Stimulated activated CD4-positive, alpha-beta T cell treated with anti-CD3 and anti-CD28 coated beads, Interleukin-1b, Interleukin-23, amount 100 ng/mL, for 24 hours (primary cell): ENCODE data around the gene ARFGAP3.

Experiments
- DNase-seq, 4 experiments: peaks; one replicate each; pipeline ENCODE4 v3.0.0-alpha.2; 2020; ENCODE audit warnings: low read depth in 4 of 4, low spot score in 1 of 4

Gene ARFGAP3, protein sequence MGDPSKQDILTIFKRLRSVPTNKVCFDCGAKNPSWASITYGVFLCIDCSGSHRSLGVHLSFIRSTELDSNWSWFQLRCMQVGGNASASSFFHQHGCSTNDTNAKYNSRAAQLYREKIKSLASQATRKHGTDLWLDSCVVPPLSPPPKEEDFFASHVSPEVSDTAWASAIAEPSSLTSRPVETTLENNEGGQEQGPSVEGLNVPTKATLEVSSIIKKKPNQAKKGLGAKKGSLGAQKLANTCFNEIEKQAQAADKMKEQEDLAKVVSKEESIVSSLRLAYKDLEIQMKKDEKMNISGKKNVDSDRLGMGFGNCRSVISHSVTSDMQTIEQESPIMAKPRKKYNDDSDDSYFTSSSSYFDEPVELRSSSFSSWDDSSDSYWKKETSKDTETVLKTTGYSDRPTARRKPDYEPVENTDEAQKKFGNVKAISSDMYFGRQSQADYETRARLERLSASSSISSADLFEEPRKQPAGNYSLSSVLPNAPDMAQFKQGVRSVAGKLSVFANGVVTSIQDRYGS

DNA sequence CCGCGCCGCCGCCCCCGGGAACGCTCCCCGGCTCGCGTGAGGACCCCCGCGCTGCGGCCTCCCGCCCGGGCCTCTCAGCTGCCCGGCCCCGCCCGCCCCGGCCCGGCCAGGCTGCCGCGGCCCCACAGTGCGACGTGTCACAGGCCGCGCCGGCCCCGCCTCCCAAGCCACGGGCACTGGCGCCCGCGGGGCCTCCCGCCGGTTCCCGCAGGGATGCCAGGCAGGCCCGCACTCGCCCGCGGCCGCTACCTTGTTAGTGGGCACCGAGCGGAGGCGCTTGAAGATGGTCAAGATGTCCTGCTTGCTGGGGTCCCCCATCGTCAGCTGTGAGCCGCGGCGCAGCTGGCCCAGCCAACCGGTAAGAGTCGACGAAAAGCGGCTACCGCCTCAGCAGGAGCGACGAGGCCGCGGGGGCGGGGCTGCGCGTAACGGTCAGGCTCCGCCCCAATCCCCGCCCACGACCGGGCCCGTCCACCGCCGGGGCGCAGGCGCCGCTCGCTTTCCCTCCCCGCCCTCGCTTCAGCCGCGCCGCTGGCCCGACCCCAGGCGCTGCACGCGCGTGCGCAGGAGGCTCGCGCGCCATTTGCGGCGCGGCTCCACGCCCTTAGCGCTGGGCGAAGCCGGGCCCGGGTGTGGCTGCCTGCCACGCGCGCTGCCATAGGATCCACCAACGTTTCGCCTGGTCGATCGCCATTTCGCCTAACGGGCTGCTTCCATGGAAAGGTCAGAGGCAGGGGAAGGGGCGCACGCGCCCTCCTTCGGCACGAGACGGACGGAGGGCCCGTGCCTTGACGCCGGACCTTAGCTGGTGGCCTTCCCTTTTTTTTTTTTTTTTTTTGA is at the start of gene ARFGAP3:
TSS of gene ARFGAP3 (minus strand) at position 409 of the 840 bp plus-strand sequence. CDS start at position 318, 91 bp downstream.
- peak; percentile 88 to 94 (median 92) for DNase-seq

DNA sequence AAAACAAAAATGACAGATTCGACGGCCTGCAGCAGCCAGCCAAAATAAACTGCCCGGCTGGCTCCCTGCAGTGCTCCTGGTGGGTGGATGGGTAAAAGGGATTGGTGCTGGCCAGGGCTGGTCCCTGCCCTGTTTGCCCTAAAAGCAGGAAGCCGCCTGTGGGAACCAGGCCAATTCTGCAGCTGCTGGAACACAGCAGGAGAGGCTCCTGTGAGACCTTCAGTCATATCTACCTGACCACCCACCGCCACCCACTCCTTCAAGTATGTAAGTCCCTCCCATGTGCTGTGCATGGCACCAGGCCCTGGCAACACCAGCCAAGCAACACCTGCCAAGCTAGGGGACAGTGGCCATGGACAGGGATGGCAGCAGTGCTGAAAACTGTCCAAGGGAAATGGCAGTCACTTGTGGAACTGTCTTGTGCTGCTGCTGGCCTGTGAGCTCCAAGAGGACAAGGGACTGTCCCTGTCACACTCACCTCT is 48.7 kb upstream of the ARFGAP3 start:
- DNase-seq: no peak

DNA sequence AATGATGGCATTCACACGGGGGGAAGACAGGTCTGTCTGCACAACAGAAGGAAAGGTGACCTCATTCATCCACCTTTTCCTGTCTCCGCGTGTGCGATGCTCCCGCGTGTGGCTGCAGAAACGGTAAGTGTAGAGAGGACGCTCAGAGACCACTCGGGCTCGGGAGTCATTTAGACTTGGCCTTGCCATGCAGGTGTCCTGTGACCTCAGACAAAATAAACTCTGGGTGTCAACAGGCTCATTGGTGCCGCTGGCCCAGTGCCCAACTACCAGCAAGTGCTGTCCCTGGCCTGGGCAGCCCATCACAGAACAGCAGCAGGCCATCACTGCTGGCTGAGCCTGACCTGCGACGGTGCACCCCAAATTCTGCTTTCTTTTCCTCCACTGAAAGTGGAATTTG is 48.1 kb upstream of the ARFGAP3 start:
- no peak for DNase-seq

DNA sequence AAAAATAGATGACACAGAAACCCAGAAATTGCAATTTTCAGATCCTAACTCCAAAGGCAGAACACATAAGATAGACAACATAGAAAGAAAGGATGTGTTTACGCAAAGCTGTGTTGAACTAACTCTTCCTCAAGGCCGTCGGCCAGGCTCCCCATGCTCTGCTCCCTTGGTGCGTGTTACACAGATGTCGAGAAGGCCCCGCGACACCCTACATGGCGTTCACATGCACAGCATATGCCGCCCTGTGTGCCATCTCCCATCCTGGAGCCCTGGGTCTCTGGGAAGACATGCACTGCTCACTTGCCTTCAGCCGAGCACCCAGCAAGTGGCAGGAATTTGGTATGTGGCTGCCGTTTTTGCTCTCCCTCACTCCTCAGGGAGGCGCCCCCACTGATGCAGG is 47.0 kb upstream of the ARFGAP3 start:
- DNase-seq: no peak

DNA sequence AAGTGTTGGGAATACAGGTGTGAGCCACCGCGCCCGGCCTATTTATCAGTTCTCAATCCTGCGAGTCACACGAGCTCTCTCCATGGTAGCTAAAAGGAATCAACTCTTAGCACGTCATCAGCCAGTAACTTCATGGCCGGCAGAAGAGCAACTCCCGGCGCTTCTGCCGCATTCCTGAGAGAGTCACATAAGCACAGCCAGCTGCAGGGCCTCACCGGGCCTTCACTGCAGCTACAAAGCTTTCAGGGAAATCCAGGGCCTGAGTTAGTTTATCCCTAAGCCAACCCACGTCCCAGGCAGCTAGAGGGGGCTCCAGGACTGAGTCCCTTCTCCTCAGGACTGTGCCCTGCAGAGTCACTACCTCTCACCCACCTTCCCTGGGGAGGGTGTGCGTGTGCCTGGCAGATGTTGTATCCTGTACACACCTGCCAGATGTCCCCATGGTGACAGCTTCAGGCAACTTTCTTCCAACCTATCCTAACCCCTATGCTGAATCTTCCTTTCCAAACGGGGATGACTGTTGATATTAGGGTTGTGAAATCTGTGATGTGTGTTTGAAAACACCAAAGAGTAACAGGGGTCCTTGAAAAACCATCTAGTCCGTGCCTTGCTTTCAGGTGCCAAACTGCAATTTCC is 45.9 kb upstream of the ARFGAP3 start:
- DNase-seq: no peak

DNA sequence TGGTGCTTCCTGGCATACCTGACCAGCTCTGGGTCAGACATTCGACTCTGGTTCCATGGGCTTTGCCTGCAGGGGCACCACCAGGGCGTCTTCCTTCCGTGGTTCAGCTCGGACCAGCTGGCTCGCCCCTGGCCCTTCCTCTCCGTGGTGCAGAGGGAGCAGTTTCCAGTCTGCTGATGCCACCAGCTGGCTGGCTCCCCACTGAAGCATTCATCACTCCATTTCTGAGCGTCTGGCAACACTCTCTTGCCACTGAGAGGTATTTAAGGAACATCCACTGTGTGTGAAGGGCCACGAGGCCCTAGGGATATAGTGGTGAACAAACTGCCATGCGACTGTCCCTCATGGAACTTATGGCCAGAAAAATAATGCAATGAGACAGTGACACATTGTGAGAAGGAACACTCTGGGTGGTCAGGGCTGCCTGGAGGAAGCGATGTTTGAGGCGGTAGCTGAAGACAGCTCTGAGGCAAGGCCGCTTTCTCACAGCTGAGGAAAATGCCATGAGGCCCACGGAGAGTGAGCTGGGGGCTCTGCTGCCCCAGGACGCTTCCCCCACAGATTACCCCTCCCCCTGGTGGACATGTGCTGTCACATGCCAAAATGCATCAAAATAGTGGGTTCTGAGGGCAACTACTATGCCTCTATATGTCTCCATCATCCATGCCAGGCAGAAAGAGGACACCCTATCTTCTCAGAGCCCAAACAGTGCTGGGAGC is 44.9 kb upstream of the ARFGAP3 start:
- no peak for DNase-seq

DNA sequence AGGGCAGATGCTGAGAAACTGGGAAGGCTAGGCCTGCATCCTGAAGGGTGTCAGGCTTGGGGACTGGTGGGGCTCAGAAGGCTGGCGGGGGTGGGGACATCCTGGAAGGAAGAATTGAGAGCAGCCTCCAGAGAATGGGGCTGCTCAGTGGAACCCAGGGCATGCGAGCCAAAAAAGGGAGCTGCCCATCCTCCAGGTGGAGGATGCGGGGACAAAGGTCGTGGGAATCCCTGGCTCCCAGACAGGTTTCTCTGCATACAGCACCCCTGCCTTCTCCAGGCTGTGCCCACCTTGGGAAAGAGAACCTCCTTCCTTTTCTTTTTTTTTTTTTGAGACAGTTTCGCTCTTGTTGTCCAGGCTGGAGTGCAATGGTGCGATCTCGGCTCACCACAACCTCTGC is 40.9 kb upstream of the ARFGAP3 start:
- no peak for DNase-seq

DNA sequence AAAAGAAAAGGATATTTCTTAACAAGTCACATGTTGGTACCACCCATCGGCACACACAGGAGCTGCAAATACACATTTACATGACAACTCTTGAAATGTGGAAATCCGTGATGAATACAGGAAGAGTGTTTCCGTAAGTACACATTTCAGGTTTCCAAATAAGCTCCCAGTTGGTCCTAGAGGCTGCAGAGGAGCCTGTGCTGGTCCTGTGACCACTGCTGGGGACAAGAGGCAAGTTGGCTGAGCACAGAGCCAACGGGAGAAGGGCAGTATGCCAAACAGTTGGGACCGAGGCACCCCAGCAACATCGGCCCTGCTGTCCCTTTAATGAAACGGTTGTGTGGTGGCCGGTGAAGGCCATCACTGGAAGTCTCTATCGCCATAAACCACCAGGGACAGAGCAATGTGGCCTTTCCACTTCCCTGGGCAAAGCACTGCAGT is 38.5 kb upstream of the ARFGAP3 start:
- DNase-seq: no peak

DNA sequence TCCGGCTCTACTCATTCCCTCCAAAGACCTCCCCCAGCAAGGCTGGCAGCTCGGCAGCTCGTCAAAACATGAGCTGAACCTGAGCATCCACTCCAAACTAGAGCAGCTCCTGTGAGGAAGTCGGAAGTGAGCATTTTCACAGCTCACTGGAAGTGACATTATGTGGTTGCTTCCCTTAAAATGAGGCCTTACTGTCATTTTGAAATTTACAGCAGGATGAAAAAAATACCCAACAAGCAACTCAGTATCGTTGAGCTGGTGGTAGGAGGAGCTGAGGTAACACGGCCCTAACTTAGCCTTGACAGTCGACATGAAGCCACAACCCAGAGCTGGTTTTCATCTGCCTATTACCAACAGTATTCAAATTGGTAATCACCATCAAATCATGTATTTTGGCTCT is 38.0 kb upstream of the ARFGAP3 start:
- no peak for DNase-seq

DNA sequence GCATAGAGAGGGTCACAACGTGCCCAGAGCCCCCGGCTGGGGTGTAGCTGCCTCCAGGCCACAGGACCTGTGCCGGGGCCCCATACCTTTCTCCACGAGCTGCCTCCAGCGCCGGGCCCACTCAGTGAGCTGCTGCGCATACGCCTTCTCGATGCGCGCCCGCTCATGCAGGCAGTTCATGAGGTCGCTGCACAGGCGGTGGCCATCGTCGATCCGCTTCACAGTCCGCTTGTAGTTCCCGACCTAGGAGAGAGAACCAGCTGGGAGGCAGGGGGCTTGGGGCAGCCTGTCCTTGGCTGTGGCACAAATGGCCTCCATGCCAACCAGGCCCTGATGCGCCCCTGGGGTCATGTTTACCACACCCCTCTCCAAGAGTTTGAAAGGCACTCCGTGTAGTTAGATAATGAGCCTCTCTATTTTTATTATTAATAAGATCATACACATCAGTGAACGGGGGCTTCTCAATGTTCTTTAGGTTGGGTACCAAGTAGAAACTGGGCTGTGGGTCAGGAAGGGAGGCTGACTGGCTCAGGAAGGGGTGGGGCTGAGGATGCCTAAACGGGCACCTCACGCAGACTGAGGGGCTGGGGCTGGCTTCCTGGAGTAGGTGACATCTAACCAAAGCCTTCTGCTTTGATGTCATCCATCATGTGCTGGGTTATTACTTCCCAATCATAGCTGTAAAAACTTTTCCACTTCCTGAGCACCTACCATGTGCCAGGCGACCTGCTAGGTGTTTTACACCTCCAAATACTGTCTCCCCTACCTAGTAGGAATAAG is 36.5 kb upstream of the ARFGAP3 start:
- DNase-seq: no peak

DNA sequence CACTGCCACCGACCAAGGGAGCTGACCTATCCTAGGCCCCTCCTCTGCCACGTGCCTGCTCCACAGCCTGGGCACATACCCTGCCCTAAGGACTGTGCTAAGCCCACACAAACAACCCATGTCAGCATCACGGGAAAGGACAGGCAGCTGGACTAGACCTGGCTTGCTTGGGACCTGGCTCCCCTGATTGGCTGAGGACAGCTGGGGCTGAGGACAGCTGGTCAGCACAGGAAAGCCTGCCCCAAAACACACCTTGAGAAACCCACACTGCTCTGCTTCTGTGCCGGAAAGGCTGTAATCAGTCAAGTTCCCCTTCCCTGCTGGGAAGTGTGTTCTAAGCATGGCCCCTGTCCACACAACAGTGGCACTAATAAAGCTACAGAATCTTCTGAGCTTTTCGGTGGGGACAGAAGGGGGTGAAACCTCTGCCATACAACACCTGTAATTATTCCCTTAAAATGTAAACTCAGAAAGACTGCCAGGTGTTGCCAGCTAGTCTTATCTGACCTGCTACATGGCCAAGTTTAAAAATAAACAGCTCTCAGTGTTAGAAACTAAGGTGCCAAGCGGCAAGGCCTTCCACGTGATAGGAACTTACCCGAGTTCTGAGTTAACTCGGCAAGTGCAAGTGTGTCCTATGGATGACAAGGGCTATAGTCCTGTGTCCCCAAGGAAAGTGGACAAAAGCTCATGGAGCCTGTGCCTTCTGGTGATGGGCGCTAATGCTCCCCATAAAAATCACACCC is 35.7 kb upstream of the ARFGAP3 start:
- no peak for DNase-seq

DNA sequence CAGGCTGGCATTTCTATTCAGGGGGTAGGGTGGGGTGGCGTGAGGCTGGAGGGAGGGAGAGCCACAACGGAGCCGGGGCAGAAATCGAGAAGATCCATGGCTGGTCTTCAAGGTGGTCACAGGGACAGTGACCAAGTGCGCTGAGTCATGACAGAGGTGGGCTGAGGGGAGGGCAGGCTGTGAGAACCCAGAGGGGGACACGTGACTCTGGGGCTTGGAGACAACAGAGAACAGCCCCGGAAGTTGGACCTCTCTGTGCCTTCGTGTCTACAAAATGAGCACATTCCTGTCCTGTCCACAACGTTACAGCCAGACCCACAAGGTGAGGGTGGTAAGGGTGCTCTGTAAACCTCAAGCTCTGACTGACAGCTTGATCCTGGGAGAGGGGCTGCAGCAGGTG is 35.1 kb upstream of the ARFGAP3 start:
- no peak for DNase-seq

DNA sequence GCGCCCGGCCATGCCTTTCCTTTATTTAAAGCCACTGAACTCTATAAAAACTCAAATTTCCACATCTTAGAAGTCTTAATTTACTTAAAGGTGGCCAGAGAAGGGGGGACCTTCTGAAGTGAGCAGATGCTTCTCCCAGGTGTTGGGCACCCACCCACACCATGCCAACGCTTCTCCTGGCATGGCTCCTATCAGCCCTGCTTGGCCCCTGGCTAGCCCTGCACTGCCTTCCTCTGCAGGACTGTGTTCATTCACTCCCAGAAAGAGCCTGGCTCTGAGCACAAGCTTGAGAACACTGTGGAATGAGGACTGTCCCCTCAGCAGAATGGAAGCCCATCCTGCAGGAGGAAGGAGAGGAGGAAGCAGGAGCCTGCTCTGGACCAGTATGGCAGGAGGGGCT is 34.6 kb upstream of the ARFGAP3 start:
- no peak for DNase-seq

DNA sequence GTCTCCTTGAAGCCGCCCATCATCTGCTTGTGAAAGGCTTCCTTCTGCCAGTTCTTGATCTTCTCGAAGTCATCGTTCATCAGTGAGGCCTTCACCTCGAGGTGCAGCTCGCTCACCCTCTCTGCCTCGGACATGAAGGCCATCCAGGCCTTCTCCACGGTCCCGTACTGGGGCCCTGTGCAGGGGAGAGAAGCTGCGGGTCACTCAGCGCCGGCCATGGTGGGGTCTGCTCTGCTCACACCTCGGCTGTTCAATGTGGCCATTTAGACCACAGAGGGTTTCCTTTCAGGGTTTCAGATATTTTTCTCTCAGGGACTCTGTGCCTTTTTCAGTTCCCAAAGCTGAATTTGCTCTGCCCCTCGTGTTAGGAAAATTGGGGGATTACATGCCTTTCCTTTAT is 33.9 kb upstream of the ARFGAP3 start:
- DNase-seq: no peak

DNA sequence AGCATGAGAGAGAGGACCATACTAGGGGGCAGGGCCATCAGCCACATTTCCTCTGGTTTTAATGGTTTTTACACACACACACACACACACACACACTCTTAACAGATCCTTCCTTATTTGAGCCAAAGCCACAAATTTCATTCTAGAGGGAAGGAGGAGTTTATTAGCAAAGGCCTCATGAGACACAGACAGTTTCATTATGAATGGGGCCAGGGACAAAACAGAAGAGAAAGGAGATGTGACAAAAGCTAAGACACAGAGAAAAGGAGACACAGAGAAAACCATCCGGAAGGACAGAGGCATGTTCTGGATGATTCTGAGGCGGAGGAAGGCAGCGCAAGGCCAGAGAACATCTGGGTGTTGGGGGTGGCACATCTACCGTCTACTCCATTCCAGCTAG is 32.2 kb upstream of the ARFGAP3 start:
- no peak for DNase-seq

DNA sequence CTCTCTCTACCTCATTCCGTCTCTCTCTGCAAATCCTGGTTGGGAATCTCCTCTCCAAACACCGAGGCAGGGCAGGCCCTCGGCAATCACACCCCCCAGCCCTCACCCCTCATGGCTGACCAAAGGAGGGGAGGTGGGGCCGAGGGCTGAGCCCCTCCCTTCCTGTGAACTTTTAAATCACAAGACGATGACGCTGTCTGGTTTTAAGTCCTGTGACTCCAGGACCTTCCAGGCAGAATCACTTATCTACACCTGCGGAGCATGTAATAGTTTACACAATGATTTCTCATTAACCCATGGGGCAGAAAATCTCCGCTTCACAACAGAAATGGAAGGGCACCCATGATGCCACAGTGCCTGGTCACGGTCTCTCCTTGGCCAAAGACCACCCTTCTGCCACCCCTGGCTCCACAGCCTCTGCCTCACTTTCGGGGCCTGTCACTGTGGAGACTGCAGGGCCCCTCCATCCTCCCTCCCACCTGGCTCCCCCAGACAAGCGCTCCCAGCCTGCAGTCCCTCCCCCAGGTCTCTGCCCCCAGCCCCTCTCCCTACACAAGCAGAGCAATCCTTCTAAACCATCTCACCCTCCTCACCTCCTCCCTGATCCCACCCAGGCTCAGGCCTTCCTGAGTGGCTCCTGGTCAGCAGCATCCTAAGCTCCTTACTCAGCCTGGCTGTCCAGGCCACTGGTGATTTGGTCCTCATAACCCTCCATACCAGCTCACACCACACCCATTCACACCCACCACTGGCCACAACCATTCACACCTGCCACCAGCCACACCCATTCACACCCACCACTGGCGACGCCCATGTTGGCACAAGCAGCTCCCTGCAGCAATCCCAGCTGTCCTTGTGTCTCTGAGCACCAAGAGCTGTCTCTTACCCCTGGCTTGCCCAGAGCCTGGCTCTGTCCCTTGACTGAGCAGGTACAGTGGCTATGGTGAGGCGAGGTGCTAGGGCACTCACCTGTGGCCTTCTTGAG is 30.7 kb upstream of the ARFGAP3 start:
- DNase-seq: no peak

DNA sequence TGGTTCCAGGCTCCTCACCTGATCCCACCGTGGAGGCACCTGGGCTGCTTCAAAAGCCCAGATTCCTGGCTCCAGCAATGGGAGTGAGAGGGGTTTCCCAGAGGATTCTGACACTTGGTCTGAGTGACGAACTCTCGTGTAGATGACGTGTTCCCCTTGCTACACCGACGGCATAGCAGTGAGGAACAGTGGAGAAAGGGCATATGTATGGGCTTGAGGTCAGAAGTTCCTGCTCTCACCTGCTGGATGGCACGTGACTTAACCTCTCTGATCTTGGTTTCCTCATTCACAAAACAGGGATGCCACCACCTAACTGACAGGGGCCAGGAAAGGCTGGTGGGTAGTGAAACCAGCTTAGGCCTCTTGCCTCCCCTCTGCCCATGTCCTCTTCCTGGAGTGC is 30.0 kb upstream of the ARFGAP3 start:
- no peak for DNase-seq

DNA sequence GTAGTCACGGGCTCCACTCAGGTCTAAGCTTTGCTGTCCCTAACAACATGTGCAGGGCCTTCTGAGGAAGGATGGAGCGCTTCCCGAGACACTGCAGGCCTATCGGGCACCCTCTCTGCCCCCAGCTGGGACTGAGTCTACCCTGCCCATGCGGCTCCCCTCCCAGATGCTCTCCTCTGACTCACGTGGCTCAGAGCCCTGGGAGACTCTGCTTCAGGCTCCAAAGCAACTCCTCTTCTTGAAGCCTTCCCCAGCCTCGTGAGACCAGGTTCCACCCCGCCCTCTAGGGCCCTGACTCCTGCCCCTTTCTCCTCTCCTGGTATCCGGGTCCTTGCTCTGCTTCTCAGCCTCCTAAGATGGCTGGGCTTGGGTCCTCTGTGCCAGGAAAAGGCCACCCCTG is 28.4 kb upstream of the ARFGAP3 start:
- no peak for DNase-seq
